Pancreas (tissue), 10 donors: ENCODE data around the gene SOWAHA. TPM values are rescaled to one million over a fixed set of nuclear protein-coding genes. Genes with fewer than 3 reads are reported as not detected.

Source experiments
- ATAC-seq, 4 donors: fragments of 200-7000 bp; cut with Tn5 transposase; one replicate each; pipeline versions ENCODE4 v1.8.0 to v1.9.1; 2020; ENCODE audit warnings: mild to moderate bottlenecking in 4 of 4, moderate library complexity in 4 of 4
- DNase-seq, 6 donors: peaks; one replicate each; pipeline ENCODE4 v3.0.0-alpha.2; 2020
- FAIRE-seq: peaks from 2 replicates; lab custom pipeline; 2012; peaks lifted over from hg19 to GRCh38; lab: Jason Lieb, UNC
- H3K27ac ChIP-seq, 4 donors: fragments of 200-600 bp; sonication (generic); 1 replicate in 3 of 4; 2 replicates in 1 of 4; pipeline versions ENCODE4 v1.5.0 to v1.8.0; 2020
- H3K27me3 ChIP-seq, 4 donors: fragments of 200-600 bp; one replicate each; pipeline ENCODE4 v1.8.0; 2021
- H3K36me3 ChIP-seq, 3 donors: fragments of 200-600 bp; sonication (generic) in 1 of 3; one replicate each; pipeline versions ENCODE4 v1.5.0 to v1.8.0; 2020 to 2021
- H3K4me1 ChIP-seq, 3 donors: fragments of 200-600 bp; one replicate each; pipeline ENCODE4 v1.8.0; 2021
- H3K4me3 ChIP-seq, 4 donors: fragments of 200-600 bp; sonication (generic) in 2 of 4; one replicate each; pipeline versions ENCODE4 v1.5.0 to v1.8.0; 2020 to 2021
- H3K9me3 ChIP-seq, 4 donors: fragments of 200-600 bp; one replicate each; pipeline ENCODE4 v1.8.0; 2021
- WGBS, 2 donors: extraction: QIAGEN DNeasy Blood & Tissue Kit; methylation state at CpG; one replicate each; pipeline ENCODE4 v1.1.7; 2013; 5-methylcytosine and 5-hydroxymethylcytosine counted together
- intact Hi-C, 3 donors: fragments of 100-400 bp; cut with DNase I; formaldehyde crosslinking; loops; one replicate each; pipeline versions ENCODE4 v1.11.1 to v1.14.2; 2022
- polyA plus RNA-seq, 2 donors: library from polyadenylated mRNA; stranded (reverse); fragments of 200-250 nt; gene quantifications; one replicate each; pipeline ENCODE4 v1.2.3, GENCODE V29; 2013
- total RNA-seq, 6 donors: library from RNA; stranded (reverse); fragmentation: NEBNext Ultra II Directional in 4 of 6; extraction: Animal tissue kit (Norgen Biotek cat#: 25700) in 4 of 6; gene quantifications; one replicate each; pipeline versions ENCODE4 v1.2.1 to v1.2.4, GENCODE V29; 2021 to 2023
- TF ChIP-seq, protein P1 (sequence below), 4 donors: fragments of 200-600 bp; sonication (generic) in 3 of 4; IDR thresholded peaks; one replicate each; pipeline versions ENCODE4 v1.5.0 to v1.8.0; 2021; ENCODE audit warnings: antibody characterized with exemption in 4 of 4
- donor health status: healthy with polysubstance abuse.
- donor health status: DM: no; HTN: no; CAD: no; lungs with moderate emphysema.
- donor health status: DM: no; HTN: no; CAD: no.
- donor health status: control.
- donor health status: control.
- donor health status: Bipolar disorder and iron deficiency.
- donor health status: DM: yes; HTN: yes; CAD: no.
- donor health status: DM: no; HTN: no; CAD: no.
- donor health status: DM: no; HTN: no; CAD: no.
- donor health status: DM: yes; HTN: yes; CAD: no.

SOWAHA gene
- total and polyA plus RNA-seq, 8 donors = 1.4 to 5.0 (median 1.9) TPM

DNA sequence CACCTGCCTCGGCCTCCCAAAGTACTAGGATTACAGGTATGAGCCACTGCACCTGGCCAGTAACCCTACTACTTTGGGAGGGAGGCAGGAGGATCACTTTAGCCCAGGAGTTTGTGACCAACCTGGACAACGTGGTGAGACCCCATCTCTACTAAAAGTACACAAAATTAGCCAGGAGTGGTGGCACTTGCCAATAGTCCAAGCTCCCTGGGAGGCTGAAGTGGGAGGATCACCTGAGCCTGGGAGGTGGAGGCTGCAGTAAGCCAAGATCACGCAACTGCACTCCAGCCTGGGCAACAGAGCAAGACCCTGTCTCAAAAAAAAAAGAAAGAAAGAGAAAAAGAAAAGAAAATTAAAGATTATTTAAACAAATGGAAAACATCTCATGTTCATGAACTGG, 42.9 kb downstream of the SOWAHA start:
- DNase-seq = no peak
- Histone ChIP-seq H3K36me3 (no peaks in the 10 kb centered on the region), H3K9me3 (no peaks in the 10 kb centered on the region), H3K27me3 (no peaks in the 10 kb centered on the region), H3K27ac (no peak overlapping the region), H3K4me1 (peaks cover 0 to 20% (median 19%) of the 10 kb centered on the region in 3 donors), H3K4me3 (no peak overlapping the region)
- 78 to 81% methylated on average over 3 of the region's 3 CpGs for WGBS, 2 donors
- TF ChIP-seq, protein P1, sequence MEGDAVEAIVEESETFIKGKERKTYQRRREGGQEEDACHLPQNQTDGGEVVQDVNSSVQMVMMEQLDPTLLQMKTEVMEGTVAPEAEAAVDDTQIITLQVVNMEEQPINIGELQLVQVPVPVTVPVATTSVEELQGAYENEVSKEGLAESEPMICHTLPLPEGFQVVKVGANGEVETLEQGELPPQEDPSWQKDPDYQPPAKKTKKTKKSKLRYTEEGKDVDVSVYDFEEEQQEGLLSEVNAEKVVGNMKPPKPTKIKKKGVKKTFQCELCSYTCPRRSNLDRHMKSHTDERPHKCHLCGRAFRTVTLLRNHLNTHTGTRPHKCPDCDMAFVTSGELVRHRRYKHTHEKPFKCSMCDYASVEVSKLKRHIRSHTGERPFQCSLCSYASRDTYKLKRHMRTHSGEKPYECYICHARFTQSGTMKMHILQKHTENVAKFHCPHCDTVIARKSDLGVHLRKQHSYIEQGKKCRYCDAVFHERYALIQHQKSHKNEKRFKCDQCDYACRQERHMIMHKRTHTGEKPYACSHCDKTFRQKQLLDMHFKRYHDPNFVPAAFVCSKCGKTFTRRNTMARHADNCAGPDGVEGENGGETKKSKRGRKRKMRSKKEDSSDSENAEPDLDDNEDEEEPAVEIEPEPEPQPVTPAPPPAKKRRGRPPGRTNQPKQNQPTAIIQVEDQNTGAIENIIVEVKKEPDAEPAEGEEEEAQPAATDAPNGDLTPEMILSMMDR (IDR thresholded peaks at IDR 0.05) = no peak
- no peak for ATAC-seq
- intact Hi-C loops = no loop called here
- FAIRE-seq = no peak

DNA sequence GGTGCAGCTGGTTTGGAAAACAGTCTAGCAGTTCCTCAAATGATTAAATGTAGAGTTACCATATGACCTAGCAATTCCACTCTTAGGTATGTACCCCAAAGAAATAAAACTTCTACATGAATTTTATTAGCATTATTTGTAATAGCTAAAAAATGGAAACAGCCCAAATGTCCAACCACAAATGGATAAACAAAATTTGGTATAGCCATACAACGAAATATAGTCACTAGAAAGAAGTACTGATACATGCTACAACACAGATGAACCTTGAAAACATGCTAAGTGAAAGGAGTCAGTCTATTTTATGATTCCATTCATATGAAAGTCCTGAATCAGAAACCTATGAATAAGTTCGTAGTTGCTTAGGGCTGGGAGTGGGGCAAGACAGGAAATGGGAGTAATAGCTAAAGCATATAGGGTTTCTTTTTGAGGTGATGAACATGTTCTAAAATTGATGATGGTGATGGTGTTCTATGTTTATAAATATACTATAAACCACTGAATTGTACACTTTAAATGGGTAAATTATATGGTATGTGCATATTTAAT, 46.9 kb downstream of the SOWAHA start:
- FAIRE-seq (no peak), ATAC-seq (no peak), DNase-seq (no peak)
- Histone ChIP-seq H3K4me3 (no peak overlapping the region), H3K4me1 (no peaks in the 10 kb centered on the region), H3K27me3 (no peaks in the 10 kb centered on the region), H3K9me3 (no peaks in the 10 kb centered on the region), H3K36me3 (no peaks in the 10 kb centered on the region), H3K27ac (no peak overlapping the region)
- TF ChIP-seq, protein P1 (IDR thresholded peaks at IDR 0.05) = no peak
- intact Hi-C loops = no loop called here
- 82 to 93% methylated on average over 2 of the region's 2 CpGs for WGBS, 2 donors

GRCh38 chr5:132860742-132861141, 47.6 kb downstream of the SOWAHA start:
- TF ChIP-seq, protein P1 (IDR thresholded peaks at IDR 0.05) = no peak
- 56 to 68% methylated on average over 5 of the region's 5 CpGs for WGBS, 2 donors
- H3K27me3 ChIP-seq = no peaks in the 10 kb centered on the region
- FAIRE-seq = no peak
- intact Hi-C loops = no loop called here
- H3K36me3 ChIP-seq = no peaks in the 10 kb centered on the region
- no peaks in the 10 kb centered on the region for H3K9me3 ChIP-seq
- H3K4me3 ChIP-seq = no peak overlapping the region
- no peak for ATAC-seq
- DNase-seq = no peak
- no peak overlapping the region for H3K27ac ChIP-seq
- H3K4me1 ChIP-seq = peaks cover 0 to 3% (median 0%) of the 10 kb centered on the region in 3 donors

DNA sequence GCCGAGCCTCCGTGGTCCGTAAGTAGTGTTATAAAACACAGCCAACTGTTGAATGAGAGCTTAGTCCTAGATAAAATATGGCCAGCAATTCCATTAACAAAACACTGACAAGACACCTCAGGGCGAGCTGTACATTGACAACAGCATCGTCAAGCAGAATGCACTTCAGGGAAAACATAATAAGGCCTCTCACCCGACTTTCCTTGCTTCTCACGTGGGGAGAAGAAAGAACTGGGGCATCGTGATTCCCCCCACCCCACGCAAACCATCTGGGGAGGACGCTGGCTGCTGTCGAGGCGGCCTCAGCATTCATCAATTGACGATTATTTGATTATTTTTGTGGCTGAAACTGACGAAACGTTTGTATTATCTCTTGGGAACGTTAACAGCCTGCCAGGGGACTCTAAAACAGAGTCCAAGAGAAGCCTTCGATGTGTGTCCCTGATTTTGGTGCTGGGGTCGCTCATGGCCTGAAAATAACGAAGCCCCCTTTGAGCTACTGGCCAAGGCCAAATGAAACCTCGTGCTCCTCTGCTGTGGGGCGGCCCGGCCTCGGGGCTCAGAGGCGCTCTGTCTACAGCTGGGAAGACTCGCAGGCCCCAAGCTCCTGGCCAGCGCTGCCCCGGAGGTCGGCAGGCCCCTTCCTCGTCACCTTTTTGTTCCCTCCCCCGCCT, 52.7 kb downstream of the SOWAHA start:
- Histone ChIP-seq H3K27ac (peak overlapping the region; percentile 91 to 96 (median 94)), H3K9me3 (no peaks in the 10 kb centered on the region), H3K36me3 (peaks cover 0 to 3% (median 0%) of the 10 kb centered on the region in 3 donors), H3K4me1 (peaks cover 0 to 16% (median 0%) of the 10 kb centered on the region in 3 donors), H3K4me3 (peak overlapping the region; percentile 34 to 90 (median 76)), H3K27me3 (no peaks in the 10 kb centered on the region)
- ATAC-seq (peak in 3 of 4 donors; percentile 55 to 63 (median 59)), FAIRE-seq (no peak), DNase-seq (no peak)
- intact Hi-C loops = no loop called here
- TF ChIP-seq, protein P1 (IDR thresholded peaks at IDR 0.05) = no peak
- 19 to 25% methylated on average over 30 of the region's 30 CpGs for WGBS, 2 donors

Other genes starting within 250 kb of the SOWAHA start
- gene IL13, start 155.1 kb upstream of the SOWAHA start, total RNA-seq = not detected
- gene IL13, start 155.1 kb upstream of the SOWAHA start, polyA plus RNA-seq = under 1 TPM in 1 of 2 donors, not detected in 1; 0.07 TPM
- gene IL4, start 139.3 kb upstream of the SOWAHA start, total RNA-seq = not detected
- not detected for gene IL4, start 139.3 kb upstream of the SOWAHA start, polyA plus RNA-seq
- gene KIF3A, start 75.8 kb upstream of the SOWAHA start, total RNA-seq = 1 to 10 TPM; 2.4 to 6.3 (median 4.1) TPM
- 1 to 10 TPM; 2.4 to 5.0 TPM for gene KIF3A, start 75.8 kb upstream of the SOWAHA start, polyA plus RNA-seq
- 1 to 10 TPM in 4 of 6 donors, under 1 TPM in 2; 0.69 to 4.4 (median 1.3) TPM for gene CCNI2, start 65.9 kb upstream of the SOWAHA start, total RNA-seq
- gene CCNI2, start 65.9 kb upstream of the SOWAHA start, polyA plus RNA-seq = 1 to 10 TPM in 1 of 2 donors, under 1 TPM in 1; 0.84 to 1.8 TPM
- gene SEPTIN8, start 36.1 kb upstream of the SOWAHA start, total RNA-seq = 10 to 100 TPM; 13.1 to 32.8 (median 17.1) TPM
- 10 to 100 TPM; 17.9 to 18.6 TPM for gene SEPTIN8, start 36.1 kb upstream of the SOWAHA start, polyA plus RNA-seq
- 10 to 100 TPM; 10.7 to 14.7 (median 11.6) TPM for gene SHROOM1, start 17.3 kb downstream of the SOWAHA start, total RNA-seq
- gene SHROOM1, start 17.3 kb downstream of the SOWAHA start, polyA plus RNA-seq = 10 to 100 TPM; 30.9 to 62.0 TPM
- gene GDF9, start 53.2 kb downstream of the SOWAHA start, total RNA-seq = under 1 TPM; 0.19 to 0.93 (median 0.31) TPM
- gene GDF9, start 53.2 kb downstream of the SOWAHA start, polyA plus RNA-seq = 1 to 10 TPM in 1 of 2 donors, under 1 TPM in 1; 0.42 to 1.1 TPM
- 100 to 1,000 TPM; 133 to 235 (median 189) TPM for gene UQCRQ, start 53.3 kb downstream of the SOWAHA start, total RNA-seq
- 100 to 1,000 TPM; 208 to 216 TPM for gene UQCRQ, start 53.3 kb downstream of the SOWAHA start, polyA plus RNA-seq
- gene LEAP2, start 60.4 kb downstream of the SOWAHA start, total RNA-seq = 1 to 10 TPM in 3 of 6 donors, under 1 TPM in 3; 0.55 to 2.0 (median 1.1) TPM
- 1 to 10 TPM; 2.3 to 3.9 TPM for gene LEAP2, start 60.4 kb downstream of the SOWAHA start, polyA plus RNA-seq
- gene AFF4, start 150.3 kb downstream of the SOWAHA start, total RNA-seq = 10 to 100 TPM; 24.8 to 40.2 (median 27.8) TPM
- gene AFF4, start 150.3 kb downstream of the SOWAHA start, polyA plus RNA-seq = 10 to 100 TPM in 1 of 2 donors, 1 to 10 TPM in 1; 6.7 to 12.5 TPM
- 10 to 100 TPM in 2 of 6 donors, 1 to 10 TPM in 4; 4.8 to 12.5 (median 7.5) TPM for gene ZCCHC10, start 213.2 kb downstream of the SOWAHA start, total RNA-seq
- 10 to 100 TPM; 12.6 to 13.3 TPM for gene ZCCHC10, start 213.2 kb downstream of the SOWAHA start, polyA plus RNA-seq
- 10 to 100 TPM; 21.3 to 44.0 (median 32.4) TPM for gene HSPA4, start 238.7 kb downstream of the SOWAHA start, total RNA-seq
- gene HSPA4, start 238.7 kb downstream of the SOWAHA start, polyA plus RNA-seq = 10 to 100 TPM; 29.9 to 33.5 TPM